C4-2B (cell line): ENCODE measurements around the gene CERS4.

Experiments
- ZFX ChIP-seq: fragments of 450-650 bp; IDR thresholded peaks from 2 replicates; pipeline ENCODE4 v1.6.1; 2017
- TF ChIP-seq, protein P1 (sequence below): fragments of 450-650 bp; conservative IDR thresholded peaks from 2 replicates; pipeline ENCODE4 v1.5.1; 2017; ENCODE audit warnings: mild to moderate bottlenecking

DNA sequence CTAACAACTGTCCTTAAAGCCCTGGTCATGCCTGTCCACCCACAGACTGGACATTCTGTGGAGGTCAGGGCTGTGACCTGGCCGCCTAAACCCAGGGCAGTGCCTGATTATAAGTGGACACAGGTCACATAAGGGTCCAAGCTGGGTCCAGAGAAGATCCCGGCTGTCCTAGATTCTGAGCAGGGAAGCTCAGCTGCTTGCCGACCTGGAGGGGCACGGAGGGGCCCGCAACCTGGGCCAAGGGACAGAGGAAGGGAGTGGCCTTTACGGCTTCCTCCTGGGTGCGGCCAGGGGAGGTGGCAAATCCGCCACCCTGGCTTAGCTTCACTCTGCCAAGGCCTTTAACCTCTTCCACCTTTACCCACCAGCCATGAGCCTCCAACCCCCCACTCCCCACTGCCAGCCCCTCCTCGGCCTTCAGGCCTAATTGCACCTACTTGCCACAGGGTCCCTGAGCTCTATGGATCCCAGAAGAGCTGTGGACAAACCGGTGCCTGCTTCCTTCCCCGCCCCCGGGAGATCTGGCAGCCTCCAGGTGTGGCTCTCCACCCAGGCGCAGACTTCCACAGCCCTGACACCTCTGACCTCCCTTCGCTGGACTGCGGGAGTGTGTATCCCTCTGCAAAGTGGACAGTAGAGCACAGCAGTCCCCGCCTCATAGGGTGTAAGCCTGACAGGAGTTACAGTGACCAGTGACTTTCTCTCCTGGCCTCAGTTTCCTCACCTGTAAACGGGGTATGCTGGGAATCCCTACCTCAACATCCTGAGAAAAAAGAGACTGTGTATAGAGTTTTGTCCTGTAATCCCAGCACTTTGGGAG is 97.3 kb downstream of the CERS4 start:
- TF ChIP-seq, protein P1, sequence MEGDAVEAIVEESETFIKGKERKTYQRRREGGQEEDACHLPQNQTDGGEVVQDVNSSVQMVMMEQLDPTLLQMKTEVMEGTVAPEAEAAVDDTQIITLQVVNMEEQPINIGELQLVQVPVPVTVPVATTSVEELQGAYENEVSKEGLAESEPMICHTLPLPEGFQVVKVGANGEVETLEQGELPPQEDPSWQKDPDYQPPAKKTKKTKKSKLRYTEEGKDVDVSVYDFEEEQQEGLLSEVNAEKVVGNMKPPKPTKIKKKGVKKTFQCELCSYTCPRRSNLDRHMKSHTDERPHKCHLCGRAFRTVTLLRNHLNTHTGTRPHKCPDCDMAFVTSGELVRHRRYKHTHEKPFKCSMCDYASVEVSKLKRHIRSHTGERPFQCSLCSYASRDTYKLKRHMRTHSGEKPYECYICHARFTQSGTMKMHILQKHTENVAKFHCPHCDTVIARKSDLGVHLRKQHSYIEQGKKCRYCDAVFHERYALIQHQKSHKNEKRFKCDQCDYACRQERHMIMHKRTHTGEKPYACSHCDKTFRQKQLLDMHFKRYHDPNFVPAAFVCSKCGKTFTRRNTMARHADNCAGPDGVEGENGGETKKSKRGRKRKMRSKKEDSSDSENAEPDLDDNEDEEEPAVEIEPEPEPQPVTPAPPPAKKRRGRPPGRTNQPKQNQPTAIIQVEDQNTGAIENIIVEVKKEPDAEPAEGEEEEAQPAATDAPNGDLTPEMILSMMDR, result no peak
- no peak for TF ChIP-seq ZFX
